ENCODE data around the gene NEURL1.
"Not testable (repeated sequence)": the region's sequence is repeated elsewhere in the genome, so short reads cannot be mapped to it uniquely, and the experiment has no call there.

NEURL1 gene

GRCh38 chr10:103459615-103460014, 33.9 kb upstream of the NEURL1 start:
- DNase-seq (ENCODE audit: low spot score), result no peak
- no peak for FAIRE-seq

DNA sequence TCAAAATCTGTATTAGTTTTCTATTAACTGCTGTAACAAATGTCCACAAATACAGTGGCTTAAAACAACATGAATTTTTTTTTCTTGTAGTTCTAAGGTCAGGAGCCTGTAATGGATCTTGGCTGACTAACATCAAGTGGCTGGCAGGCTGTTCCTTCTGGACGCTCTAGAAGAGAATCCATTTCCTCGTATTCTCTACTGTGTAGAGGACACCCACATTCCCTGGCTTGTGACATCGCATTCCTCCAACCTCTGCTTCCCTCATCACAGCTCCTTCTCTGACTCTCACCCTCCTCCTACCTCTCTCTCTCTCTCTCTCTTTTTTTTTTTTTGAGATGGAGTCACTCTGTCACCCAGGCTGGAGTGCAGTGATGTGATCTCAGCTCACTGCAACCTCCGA, 30.0 kb upstream of the NEURL1 start:
- FAIRE-seq (no peak), DNase-seq (ENCODE audit: low spot score) (no peak)

DNA sequence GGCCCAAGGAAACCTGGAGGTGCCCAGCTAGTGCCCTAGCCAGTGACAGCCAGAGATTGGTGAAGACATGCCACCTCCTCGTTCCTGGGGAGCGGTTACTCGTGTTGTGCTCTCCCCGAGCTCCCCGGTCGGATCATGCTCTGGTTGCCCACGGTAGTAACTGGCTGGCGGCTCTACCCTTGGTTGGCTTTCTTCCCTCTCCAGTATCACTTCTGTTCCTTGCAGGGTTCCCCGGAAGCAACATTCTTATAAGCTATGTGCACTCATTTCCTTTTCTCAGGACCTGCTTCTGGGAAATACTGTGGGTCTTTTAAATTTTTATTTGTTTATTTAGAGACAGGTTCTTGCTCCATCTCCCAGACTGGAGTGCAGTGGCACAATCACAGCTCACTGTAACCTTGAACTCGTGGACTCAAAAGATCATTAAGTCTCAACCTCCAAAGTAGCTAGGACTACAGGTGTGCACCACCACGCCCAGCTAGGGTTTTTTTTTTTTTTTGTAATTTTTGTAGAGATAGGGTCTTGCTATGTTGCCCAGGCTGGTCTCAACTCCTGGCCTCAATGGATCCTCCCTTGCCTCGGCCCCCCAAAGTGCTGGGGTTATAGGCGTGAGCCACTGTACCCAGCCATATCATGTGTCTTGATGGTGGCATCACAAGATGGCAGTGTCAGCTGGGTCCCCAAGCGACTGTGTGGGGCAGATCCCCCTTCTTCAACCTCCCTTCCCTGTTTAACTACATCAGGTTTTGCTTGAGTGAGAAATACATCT, 27.9 kb upstream of the NEURL1 start:
- FAIRE-seq (no peak), DNase-seq (ENCODE audit: low spot score) (no peak)

DNA sequence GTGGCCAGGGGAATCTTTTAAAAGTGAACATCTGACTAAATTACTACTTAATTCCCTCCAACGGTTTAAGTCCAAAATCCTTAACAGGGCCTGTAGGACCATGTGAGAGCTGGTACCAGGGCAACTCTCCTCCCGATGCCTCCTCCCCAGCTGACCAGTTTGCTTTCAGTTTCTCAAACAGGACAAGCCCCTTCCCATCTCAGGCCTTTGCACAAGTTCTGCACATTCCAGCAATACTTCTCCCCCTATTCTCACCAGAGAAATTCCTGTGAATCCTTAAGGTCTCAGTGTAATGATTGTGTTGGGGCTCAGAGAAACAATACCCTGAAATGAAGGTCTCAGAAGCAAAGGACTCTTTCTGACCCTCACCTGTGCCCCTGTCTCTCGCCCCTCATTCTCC, 26.8 kb upstream of the NEURL1 start:
- FAIRE-seq, result no peak
- no peak for DNase-seq (ENCODE audit: low spot score)

- FAIRE-seq, result no peak
Observed at GRCh38 chr10:103467406-103467805, 26.1 kb upstream of the NEURL1 start.

DNA sequence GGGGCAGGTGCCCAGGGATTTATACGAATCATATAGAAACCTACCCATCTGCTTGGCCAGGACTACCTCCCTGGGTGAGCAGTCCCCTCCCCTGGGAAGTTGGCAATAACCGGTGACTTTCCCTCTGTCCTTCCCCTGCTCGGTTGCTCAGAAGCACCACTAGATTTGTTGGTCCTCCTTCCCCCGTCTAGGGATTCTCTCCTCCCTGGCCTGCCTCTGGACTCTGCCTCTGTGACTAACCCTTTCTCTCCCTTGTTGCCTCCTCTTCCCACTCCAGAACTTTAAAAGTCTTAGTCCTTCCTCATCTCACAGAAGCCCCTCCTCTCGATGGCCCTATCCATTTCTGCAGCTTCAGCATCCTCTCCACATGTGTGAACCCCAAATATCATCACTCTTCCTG, 24.3 kb upstream of the NEURL1 start:
- FAIRE-seq (no peak), DNase-seq (ENCODE audit: low spot score) (no peak)

More at GRCh38 chr10:103467406-103467805, 26.1 kb upstream of the NEURL1 start:
- DNase-seq (ENCODE audit: low spot score), result no peak

GRCh38 chr10:103470761-103471653, 22.5 kb upstream of the NEURL1 start:
- DNase-seq (ENCODE audit: low spot score) (no peak), FAIRE-seq (no peak)

DNA sequence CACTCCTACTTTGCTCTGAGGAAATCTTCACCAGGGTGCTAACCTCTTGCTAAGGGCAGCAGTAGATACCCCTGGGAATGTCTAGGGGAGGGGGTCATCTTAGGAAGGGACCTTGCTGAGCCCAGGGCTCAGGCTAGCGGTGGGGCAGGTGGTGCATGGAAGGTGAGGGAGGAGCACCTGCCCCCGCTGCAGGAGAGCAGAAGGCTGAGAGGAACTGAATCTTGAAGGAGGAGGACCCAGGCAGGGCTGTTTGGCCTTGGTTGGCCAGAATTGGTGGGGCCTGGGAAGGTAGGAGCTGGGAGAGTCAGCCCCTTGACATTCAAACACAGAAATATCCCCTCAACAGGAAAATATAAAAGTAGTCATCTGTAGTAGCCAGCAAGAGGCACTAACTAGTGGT, 21.5 kb upstream of the NEURL1 start:
- no peak for FAIRE-seq
- DNase-seq (ENCODE audit: low spot score), result no peak

GRCh38 chr10:103473261-103473671, 20.2 kb upstream of the NEURL1 start:
- FAIRE-seq, result no peak
- DNase-seq (ENCODE audit: low spot score), result no peak

GRCh38 chr10:103474077-103474476, 19.4 kb upstream of the NEURL1 start:
- FAIRE-seq (no peak), DNase-seq (ENCODE audit: low spot score) (no peak)

GRCh38 chr10:103475437-103475836, 18.1 kb upstream of the NEURL1 start:
- no peak for FAIRE-seq
- DNase-seq (ENCODE audit: low spot score), result no peak

DNA sequence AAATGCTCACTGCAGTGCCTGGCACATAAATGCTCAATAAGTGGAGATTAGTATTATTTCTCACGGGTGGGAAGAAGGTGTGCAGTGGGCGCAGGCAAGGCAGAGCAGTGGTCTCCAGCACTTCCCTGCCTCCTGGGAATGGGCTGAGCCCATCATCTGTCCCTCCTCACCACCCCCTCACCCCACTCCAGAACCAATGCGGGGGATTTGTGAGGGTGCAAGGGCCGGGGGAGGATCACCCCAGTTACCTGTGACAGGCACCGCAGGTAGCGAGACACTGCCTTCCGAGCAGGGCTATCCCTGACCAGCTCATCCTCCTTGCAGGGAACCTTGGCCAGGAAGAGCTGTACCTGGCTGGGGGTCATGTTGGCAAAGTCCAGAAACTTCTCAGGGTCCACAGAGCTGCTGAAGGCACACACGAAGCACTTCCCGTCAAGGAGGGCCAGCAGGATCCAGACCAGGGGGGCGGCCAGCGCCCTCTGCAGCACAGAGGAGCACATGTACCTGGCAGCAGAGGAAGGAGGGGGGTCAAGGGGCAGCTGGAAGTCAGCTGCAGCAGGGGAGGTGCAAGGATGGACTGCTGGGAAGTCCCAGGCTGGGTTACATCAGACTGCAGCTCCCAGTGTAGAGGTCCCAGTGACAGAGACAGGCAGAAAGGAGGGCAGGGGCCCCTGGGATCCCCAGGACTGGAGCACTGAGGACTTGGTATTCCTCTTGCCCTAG, 17.3 kb upstream of the NEURL1 start:
- no peak for FAIRE-seq
- no peak for DNase-seq (ENCODE audit: low spot score)

DNA sequence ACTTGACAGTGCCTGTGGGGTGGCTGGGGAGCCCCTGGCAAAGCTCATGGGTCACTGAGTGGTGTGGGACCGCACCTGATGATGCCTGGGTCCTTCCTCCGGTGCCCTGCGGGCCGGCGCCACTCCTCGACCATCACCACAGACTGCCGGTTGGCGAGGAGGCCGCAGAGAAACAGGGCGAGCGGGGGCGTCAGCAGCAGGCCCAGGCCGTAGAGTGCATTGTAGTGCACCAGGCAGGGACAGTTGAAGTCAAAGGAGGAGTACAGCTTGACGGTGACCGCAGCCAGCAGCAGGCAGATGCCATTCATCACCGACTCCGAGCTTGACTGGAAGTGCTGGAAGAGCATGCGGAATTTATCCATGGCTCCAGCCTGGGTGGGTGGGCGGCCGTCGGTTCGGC, 14.8 kb upstream of the NEURL1 start:
- FAIRE-seq, result no peak
- no peak for DNase-seq (ENCODE audit: low spot score)

GRCh38 chr10:103479135-103479534, 14.4 kb upstream of the NEURL1 start, which contains the start of gene CALHM3:
TSS of gene CALHM3 (minus strand) at chr10:103479240. CDS start at chr10:103479032, 208 bp downstream.
- no peak for FAIRE-seq

GRCh38 chr10:103480521-103480920, 13.0 kb upstream of the NEURL1 start:
- no peak for FAIRE-seq
- no peak for DNase-seq (ENCODE audit: low spot score)

More at GRCh38 chr10:103479135-103479534, 14.4 kb upstream of the NEURL1 start, which contains the start of gene CALHM3:
- no peak for DNase-seq (ENCODE audit: low spot score)

DNA sequence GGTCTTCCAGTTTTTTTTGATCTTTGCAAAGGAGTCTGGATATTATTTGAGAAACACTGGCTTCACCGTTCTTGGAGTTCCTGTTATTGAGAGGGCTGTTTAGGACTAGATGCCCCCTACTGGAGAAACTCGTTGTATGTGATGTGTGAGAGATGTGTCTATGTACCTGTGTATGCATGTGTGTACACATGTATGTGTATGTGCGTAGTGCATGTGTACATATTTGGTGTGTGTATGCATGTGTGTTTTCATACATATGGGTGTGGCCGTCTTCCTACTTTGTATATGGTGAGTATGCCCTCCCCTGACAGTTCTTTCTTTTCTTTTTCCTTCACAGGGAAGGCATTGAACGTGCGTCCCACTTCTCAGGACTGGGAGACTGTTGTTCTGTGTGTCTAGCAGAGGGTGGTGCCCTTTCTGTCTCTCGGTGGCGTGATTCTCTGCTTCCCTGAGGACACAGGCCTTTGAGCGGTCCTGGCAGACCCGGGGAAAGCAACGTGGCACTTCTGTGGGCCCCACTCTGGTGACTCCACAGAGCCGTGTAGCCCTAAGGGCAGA, 11.5 kb upstream of the NEURL1 start:
- no peak for FAIRE-seq

DNA sequence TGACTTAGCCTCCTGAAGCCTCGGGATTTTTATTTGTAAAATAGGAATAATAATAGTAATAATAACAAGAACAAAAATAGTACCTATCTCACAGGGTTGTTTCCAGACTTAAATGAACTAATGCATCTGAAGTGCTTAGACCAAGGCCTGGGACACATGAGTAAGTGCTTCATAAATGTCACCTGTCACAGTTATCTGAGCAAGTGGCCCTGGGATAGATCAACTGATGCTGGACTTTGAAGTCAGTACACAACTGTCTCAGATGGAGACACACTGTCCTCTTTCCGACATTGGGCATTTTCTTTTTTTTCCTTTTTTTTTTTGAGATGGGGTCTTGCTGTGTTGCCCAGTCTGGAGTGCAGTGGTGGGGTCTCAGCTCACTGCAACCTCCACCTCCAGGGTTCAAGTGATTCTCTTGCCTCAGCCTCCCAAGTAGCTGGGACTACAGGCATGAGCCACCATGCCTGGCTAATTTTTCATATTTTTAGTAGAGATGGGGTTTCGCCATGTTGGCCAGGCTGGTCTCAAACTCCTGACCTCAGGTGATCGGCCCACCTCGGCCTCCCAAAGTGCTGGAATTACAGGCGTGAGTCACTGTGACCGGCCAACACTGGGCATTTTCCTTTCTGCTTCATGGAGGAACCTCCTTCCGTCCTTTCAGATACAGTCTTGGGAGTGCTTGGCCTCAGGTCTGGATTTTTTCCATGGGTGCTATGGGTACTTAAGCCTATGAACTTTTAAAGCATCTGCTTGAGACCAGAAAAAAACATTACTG, 6.7 kb upstream of the NEURL1 start:
- not testable (repeated sequence) for DNase-seq (ENCODE audit: low spot score); FAIRE-seq

More for the DNA sequence above, 11.5 kb upstream of the NEURL1 start:
- peak; percentile 33 for DNase-seq (ENCODE audit: low spot score)

GRCh38 chr10:103487410-103487708, 6.1 kb upstream of the NEURL1 start:
- DNase-seq (ENCODE audit: low spot score) (no peak), FAIRE-seq (no peak)

DNA sequence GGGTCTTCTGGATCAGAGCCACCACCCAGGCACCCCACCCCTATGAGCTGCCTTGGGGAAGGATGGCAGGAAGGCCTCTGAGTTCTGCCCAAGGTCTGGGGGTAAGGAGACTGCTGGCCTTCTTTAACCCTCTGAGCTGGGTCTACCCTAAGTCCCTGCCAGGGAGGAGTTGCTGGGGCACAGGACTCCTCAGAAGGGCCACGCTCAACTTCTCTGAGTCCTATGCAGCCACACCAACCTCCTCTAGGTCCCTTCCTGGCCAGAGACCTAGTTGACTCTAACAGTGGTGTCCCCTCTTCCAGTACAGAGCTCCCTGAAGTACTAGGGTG, 2.6 kb upstream of the NEURL1 start:
- DNase-seq (ENCODE audit: low spot score), result no peak
- no peak for FAIRE-seq

DNA sequence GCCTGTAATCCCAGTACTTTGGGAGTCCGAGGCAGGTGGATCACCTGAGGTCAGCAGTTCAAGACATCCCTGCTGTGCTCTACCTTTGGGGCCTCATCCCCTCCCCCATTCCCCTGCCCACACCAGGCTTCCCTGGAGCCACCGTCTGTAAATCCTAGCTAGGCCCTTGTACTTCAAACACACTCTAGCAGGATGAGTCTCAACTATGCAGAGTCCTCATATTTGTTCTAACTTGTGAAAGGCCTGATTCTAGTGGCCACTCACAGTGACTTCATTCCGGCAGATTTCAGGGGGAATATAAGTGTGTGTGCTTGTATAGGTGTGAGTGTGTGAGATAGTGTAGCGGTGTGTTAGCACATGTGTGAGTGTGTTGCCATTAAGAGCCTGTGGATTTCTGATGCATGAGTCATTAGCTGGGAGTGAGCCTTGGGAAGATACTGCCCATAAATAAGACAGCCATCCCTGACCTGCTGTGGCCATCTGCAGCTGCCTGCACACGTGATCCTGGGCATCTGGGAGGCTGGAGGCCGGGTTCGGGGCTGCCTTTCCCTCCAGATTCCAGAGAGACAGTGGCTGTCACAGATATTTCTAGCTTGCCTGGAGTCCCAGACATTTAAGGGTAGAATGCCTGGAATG, 1.7 kb upstream of the NEURL1 start:
- DNase-seq (ENCODE audit: low spot score) (peak; percentile 89), FAIRE-seq (peak; percentile 84)
